Nephron progenitor cell (in vitro differentiated cells): ENCODE data around the gene SZT2.
"Not testable (repeated sequence)": the region's sequence is repeated elsewhere in the genome, so short reads cannot be mapped to it uniquely, and the experiment has no call there.

Experiments used
- DNase-seq: peaks from one replicate; pipeline ENCODE4 v3.0.0; 2021
- H3K27ac Mint-ChIP-seq: 2 replicates; pipeline ENCODE4 v1.8.0; 2021; ENCODE audit warnings: mild to moderate bottlenecking, moderate library complexity, mixed read lengths
- H3K27me3 Mint-ChIP-seq: 2 replicates; pipeline ENCODE4 v1.8.0; 2021; ENCODE audit warnings: mild to moderate bottlenecking, low read depth, mixed read lengths; ENCODE audit not compliant: poor library complexity
- H3K36me3 Mint-ChIP-seq: 2 replicates; pipeline ENCODE4 v1.8.0; 2021; ENCODE audit warnings: low read depth, mixed read lengths
- H3K4me1 Mint-ChIP-seq: 2 replicates; pipeline ENCODE4 v1.8.0; 2021; ENCODE audit warnings: mixed read lengths
- H3K4me3 Mint-ChIP-seq: 2 replicates; pipeline ENCODE4 v1.8.0; 2021; ENCODE audit warnings: mild to moderate bottlenecking, moderate library complexity, mixed read lengths
- H3K9me3 Mint-ChIP-seq: 2 replicates; pipeline ENCODE4 v1.8.0; 2021; ENCODE audit warnings: mild to moderate bottlenecking, moderate library complexity, mixed read lengths
- TF ChIP-seq, protein P1 (sequence below): fragments of 200-600 bp; sonication (generic); IDR thresholded peaks from 2 replicates; pipeline ENCODE4 v1.5.0; 2021; ENCODE audit warnings: antibody characterized with exemption

The SZT2 gene

DNA sequence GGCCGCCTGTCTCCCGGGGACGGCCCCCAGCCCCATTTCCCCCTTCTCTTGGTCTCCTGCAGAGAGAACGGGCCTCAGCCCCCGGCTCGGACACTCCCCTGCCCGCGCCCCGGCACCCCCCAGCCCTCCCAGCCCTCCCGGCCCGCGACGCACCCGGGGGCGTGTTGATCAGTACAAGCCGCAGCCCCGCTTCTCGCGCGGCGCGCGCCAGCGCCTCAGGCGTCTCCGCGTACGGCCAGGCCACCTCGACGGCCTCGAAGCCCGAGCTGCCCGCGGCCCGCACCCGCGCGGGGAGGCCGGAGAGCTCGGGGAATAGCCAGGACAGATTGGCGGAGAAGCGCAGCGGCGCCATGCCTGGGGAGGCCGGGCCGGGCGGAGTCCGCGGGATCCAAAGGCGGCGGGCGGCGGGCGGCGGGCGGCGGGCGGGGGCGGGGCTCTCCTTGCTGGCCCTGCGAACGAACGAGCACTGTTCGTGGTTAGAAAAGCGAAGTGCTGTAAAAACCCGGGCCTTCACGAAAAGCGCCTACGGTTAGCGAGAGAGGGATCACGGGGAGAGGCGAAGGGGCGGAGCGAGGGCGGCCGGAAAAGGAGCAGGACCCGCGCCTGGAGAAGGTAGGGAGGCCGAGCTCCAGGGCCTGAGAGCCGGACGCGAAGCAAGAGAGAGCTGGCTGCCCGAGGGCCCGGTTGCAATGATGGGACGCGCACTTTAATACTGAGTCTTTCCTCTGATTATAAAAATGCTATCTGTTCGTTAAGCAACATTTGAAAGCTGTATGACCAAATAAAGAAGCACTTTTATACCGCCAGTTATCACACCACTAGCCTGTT lies 64.0 kb downstream of the SZT2 start, which contains the start of gene HYI:
Gene HYI, minus strand, starts transcription at position 490 of the 828 bp plus-strand sequence. Its CDS starts 138 bp downstream, at position 352.
- Mint-ChIP-seq H3K27ac (peak within 1 kb of the TSS; percentile 83), H3K27me3 (peaks cover 13% of the 10 kb centered on the region), H3K36me3 (peaks cover 47% of the 10 kb centered on the region), H3K4me3 (peak within 1 kb of the TSS; percentile 83), H3K9me3 (peaks cover 28% of the 10 kb centered on the region), H3K4me1 (peaks cover 32% of the 10 kb centered on the region)
- peak; percentile 83 for DNase-seq
- TF ChIP-seq, protein P1, sequence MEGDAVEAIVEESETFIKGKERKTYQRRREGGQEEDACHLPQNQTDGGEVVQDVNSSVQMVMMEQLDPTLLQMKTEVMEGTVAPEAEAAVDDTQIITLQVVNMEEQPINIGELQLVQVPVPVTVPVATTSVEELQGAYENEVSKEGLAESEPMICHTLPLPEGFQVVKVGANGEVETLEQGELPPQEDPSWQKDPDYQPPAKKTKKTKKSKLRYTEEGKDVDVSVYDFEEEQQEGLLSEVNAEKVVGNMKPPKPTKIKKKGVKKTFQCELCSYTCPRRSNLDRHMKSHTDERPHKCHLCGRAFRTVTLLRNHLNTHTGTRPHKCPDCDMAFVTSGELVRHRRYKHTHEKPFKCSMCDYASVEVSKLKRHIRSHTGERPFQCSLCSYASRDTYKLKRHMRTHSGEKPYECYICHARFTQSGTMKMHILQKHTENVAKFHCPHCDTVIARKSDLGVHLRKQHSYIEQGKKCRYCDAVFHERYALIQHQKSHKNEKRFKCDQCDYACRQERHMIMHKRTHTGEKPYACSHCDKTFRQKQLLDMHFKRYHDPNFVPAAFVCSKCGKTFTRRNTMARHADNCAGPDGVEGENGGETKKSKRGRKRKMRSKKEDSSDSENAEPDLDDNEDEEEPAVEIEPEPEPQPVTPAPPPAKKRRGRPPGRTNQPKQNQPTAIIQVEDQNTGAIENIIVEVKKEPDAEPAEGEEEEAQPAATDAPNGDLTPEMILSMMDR = no peak

DNA sequence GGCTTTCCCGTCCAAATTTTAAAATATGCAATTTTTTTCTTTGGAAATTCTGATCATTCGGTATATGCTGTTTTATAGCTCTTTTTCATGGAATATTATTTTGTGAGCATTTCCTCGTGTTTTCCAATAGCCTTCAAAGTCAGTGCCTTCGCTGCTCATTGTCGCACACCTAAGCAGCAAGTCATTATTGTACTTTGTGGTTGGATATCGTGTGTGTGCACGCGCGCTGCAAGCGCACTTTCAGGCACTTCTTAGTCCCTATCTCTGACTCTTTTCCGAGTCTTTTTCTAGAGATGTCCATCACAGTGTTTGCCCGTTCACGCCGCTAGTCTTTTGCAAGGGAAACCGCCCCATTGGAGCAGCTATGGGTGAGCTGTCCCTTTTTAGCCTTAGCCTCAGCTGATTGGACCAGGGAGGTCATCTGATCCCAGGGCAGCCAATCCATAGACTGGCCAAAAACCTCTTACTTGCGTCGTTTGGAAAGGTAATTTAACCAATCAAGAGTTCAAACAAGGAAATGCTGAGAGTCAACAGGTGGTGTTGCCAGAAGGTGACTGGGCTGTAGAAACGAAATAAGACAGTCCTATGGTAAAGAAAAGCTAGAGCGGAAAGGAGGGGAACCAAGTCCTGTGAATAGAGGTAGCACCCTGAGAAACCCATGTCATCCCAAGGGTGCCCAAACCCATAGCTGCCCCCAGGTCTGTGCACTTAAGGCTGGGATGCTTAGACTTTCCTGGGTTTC lies 64.7 kb downstream of the SZT2 start:
- peak overlapping the region; percentile 83 for H3K27ac Mint-ChIP-seq
- peaks cover 41% of the 10 kb centered on the region for H3K36me3 Mint-ChIP-seq
- TF ChIP-seq, protein P1 = no peak
- peaks cover 32% of the 10 kb centered on the region for H3K4me1 Mint-ChIP-seq
- H3K4me3 Mint-ChIP-seq = peak overlapping the region; percentile 83
- no peak for DNase-seq
- H3K9me3 Mint-ChIP-seq = peaks cover 36% of the 10 kb centered on the region
- H3K27me3 Mint-ChIP-seq = peaks cover 15% of the 10 kb centered on the region

DNA sequence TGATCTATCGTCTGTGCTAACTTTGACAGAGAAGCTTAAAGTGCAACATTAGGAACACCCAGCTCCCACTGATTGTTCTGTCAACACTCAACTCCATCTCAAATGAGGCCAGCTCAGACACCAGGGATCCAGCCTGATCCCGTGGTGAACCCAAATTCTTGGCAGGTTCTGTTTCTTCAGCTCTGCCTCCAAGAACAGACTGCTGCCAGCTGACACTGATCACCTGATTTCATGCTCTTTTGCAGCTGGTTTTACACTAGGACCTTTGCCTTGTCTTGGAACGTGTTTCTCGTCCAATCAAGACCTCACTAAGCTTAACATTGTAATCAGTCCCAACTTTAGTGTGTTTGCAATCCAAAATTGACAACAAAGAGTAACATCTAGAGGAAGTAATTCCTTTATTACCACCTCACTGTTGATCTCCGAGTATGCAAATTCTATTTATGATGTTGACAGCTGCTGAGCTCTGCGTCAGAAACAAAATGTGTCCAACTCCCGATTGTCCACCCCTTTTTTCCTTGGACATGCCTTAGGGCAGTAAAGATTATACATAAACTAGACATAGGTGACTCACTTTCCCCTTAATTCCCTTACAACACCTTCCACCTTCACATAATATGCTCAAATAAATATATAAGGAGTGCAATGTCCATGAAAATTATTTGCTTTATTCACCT lies 65.7 kb downstream of the SZT2 start:
- Mint-ChIP-seq H3K36me3 (peaks cover 34% of the 10 kb centered on the region), H3K9me3 (peaks cover 42% of the 10 kb centered on the region), H3K4me1 (peaks cover 32% of the 10 kb centered on the region), H3K27ac (no peak overlapping the region), H3K4me3 (peak overlapping the region; percentile 31), H3K27me3 (peaks cover 15% of the 10 kb centered on the region)
- DNase-seq = no peak
- TF ChIP-seq, protein P1 = no peak

GRCh38 chr1:43458379-43458778 lies 68.7 kb downstream of the SZT2 start:
- DNase-seq, H3K4me3 Mint-ChIP-seq, H3K27ac Mint-ChIP-seq: not testable (repeated sequence)
- H3K4me1 Mint-ChIP-seq = peaks cover 21% of the 10 kb centered on the region
- H3K9me3 Mint-ChIP-seq = peaks cover 54% of the 10 kb centered on the region
- peaks cover 15% of the 10 kb centered on the region for H3K27me3 Mint-ChIP-seq
- peaks cover 13% of the 10 kb centered on the region for H3K36me3 Mint-ChIP-seq

GRCh38 chr1:43460988-43461693 lies 71.4 kb downstream of the SZT2 start:
- Mint-ChIP-seq H3K36me3 (no peaks in the 10 kb centered on the region), H3K27me3 (peaks cover 18% of the 10 kb centered on the region), H3K4me1 (no peaks in the 10 kb centered on the region), H3K9me3 (peaks cover 39% of the 10 kb centered on the region), H3K27ac (no peak overlapping the region), H3K4me3 (no peak overlapping the region)
- no peak for DNase-seq
- TF ChIP-seq, protein P1 = no peak
